ENCODE data around the gene CAMK1D. TPM values are rescaled to one million over a fixed set of nuclear protein-coding genes. Genes with fewer than 3 reads are reported as not detected.

CAMK1D gene
- total RNA-seq, 4 donors from 2014 or later, result 13.5 to 21.4 (median 15.7) TPM

DNA sequence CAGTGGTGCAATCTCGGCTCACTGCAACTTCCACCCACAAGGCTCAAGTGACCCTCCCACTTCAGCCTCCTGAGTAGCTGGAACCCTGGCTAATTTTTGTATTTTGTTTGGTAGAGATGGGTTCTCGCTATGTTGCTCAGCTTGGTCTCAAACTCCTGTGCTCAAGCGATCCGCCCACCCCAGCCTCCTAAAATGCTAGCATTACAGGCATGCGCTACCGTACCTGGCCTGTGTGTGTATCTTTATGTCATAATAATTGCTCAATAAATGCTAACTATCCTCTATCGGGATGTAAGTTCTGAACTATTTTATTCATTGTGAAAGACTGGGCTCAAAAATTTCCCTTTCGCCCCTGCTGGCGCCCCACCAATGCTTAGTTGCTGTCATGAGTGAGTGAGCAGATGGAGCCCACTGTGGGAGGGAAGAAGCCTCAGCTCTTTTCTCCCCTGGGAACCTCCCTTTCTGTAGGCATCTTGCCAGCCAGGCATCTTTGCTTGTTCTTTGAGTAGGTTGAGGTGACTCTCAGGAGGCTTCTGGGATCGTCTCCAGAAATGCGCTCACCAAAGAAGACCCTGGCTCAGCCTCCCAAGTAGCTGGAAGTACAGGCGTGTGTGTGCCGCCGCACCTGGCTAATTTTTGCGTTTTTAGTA is 38.3 kb downstream of the CAMK1D start:
- in situ Hi-C loops (cut with MboI; ENCODE audit: low pct_ligation_motif_present in 1 of 4, low pct_unique_long_range_greater_than_20kb in 1 of 4, low sequenced_read_pairs in 3 of 4) (no loop called here), intact Hi-C loops (cut with DNase I; ENCODE audit: low total_unique reads) (no loop called here)
- Histone ChIP-seq H3K27me3 (no peaks in the 10 kb centered on the region), H3K4me3 (no peak overlapping the region), H3K4me1 (peaks cover 6 to 23% (median 17%) of the 10 kb centered on the region in 4 donors), H3K27ac (no peak overlapping the region), H3K36me3 (no peaks in the 10 kb centered on the region), H3K9me3 (no peaks in the 10 kb centered on the region)
- DNase-seq, result no peak
- 94% methylated on average over 15 of the region's 15 CpGs; no CpG with 5 or more reads in 1 of the 2 donors for WGBS, 2 donors (ENCODE audit: low coverage in 1 of 2)
- no peak for TF ChIP-seq POLR2AphosphoS5 (IDR thresholded peaks at IDR 0.05)
- no peak for TF ChIP-seq POLR2A (IDR thresholded peaks at IDR 0.05)
- no peak for TF ChIP-seq EP300 (IDR thresholded peaks at IDR 0.05; ENCODE audit: low read depth)
- TF ChIP-seq, protein P1, sequence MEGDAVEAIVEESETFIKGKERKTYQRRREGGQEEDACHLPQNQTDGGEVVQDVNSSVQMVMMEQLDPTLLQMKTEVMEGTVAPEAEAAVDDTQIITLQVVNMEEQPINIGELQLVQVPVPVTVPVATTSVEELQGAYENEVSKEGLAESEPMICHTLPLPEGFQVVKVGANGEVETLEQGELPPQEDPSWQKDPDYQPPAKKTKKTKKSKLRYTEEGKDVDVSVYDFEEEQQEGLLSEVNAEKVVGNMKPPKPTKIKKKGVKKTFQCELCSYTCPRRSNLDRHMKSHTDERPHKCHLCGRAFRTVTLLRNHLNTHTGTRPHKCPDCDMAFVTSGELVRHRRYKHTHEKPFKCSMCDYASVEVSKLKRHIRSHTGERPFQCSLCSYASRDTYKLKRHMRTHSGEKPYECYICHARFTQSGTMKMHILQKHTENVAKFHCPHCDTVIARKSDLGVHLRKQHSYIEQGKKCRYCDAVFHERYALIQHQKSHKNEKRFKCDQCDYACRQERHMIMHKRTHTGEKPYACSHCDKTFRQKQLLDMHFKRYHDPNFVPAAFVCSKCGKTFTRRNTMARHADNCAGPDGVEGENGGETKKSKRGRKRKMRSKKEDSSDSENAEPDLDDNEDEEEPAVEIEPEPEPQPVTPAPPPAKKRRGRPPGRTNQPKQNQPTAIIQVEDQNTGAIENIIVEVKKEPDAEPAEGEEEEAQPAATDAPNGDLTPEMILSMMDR (IDR thresholded peaks at IDR 0.05), result no peak

DNA sequence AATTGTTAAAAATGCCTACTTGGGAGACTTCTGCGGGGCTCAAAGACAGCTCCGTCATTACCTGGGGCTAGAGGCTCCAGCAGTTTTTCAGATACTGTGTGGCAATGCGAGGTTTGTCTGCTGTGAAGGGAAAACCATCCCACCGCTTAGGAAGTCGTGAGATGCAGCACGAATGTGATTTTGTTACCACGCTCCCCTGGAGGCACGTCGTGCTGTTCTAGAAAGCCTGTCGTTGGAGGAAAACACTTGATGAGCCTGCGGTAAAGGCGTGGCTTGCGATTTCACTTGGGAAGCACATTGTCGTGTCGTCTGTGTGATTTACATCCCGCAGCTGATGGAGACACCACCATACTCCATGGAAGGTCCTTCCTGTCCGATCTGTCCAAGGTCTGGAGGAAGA is 39.3 kb downstream of the CAMK1D start:
- intact Hi-C loops (cut with DNase I; ENCODE audit: low total_unique reads) (no loop called here), in situ Hi-C loops (cut with MboI; ENCODE audit: low pct_ligation_motif_present in 1 of 4, low pct_unique_long_range_greater_than_20kb in 1 of 4, low sequenced_read_pairs in 3 of 4) (no loop called here)
- no peak overlapping the region for H3K27ac ChIP-seq

GRCh38 chr10:12389154-12389734 is 39.9 kb downstream of the CAMK1D start:
- peaks cover 6 to 23% (median 17%) of the 10 kb centered on the region in 4 donors for H3K4me1 ChIP-seq
- H3K4me3 ChIP-seq, result no peak overlapping the region
- in situ Hi-C loops (cut with MboI; ENCODE audit: low pct_ligation_motif_present in 1 of 4, low pct_unique_long_range_greater_than_20kb in 1 of 4, low sequenced_read_pairs in 3 of 4), result no loop called here
- intact Hi-C loops (cut with DNase I; ENCODE audit: low total_unique reads), result no loop called here
- TF ChIP-seq, protein P1 (IDR thresholded peaks at IDR 0.05), result no peak
- TF ChIP-seq EP300 (IDR thresholded peaks at IDR 0.05; ENCODE audit: low read depth) (no peak), POLR2A (IDR thresholded peaks at IDR 0.05) (no peak), POLR2AphosphoS5 (IDR thresholded peaks at IDR 0.05) (no peak)
- H3K9me3 ChIP-seq, result no peaks in the 10 kb centered on the region
- DNase-seq, result peak; percentile 42
- 50% methylated on average over 17 of the region's 17 CpGs; no CpG with 5 or more reads in 1 of the 2 donors for whole genome bisulfite sequencing, 2 donors (ENCODE audit: low coverage in 1 of 2)
- H3K27ac ChIP-seq, result peak overlapping the region in 1 of 4 donors; percentile 41
- no peaks in the 10 kb centered on the region for H3K36me3 ChIP-seq
- H3K27me3 ChIP-seq, result no peaks in the 10 kb centered on the region

More for the DNA sequence above, 39.3 kb downstream of the CAMK1D start:
- no peak overlapping the region for H3K4me3 ChIP-seq
- DNase-seq, result no peak
- TF ChIP-seq, protein P1 (IDR thresholded peaks at IDR 0.05), result no peak
- no peak for TF ChIP-seq POLR2AphosphoS5 (IDR thresholded peaks at IDR 0.05)
- no peak for TF ChIP-seq POLR2A (IDR thresholded peaks at IDR 0.05)
- no peak for TF ChIP-seq EP300 (IDR thresholded peaks at IDR 0.05; ENCODE audit: low read depth)
- H3K4me1 ChIP-seq, result peaks cover 6 to 23% (median 17%) of the 10 kb centered on the region in 4 donors
- H3K9me3 ChIP-seq, result no peaks in the 10 kb centered on the region
- H3K36me3 ChIP-seq, result no peaks in the 10 kb centered on the region
- WGBS, 2 donors (ENCODE audit: low coverage in 1 of 2), result 93% methylated on average over 17 of the region's 17 CpGs; no CpG with 5 or more reads in 1 of the 2 donors
- H3K27me3 ChIP-seq, result no peaks in the 10 kb centered on the region

DNA sequence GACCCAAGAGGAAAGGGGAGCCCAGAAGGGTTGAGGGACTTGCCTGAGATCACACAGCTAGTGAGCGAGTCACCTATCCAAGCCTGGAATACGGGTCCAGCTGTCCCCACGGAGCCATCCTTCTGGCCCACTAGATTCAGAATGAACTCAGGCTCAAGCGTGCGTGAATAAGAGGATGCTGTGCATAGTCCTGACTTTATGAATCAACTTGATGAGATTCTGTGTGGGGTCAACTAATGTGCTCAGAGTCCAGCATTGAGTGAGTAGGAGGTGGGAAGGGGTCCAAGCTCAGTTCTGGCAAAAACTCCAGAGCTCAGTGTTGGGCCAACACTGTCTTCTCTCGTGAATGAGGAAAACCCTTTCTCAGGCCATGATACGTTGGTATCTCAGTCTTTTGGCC is 41.4 kb downstream of the CAMK1D start:
- Histone ChIP-seq H3K27me3 (no peaks in the 10 kb centered on the region), H3K9me3 (no peaks in the 10 kb centered on the region), H3K4me1 (peaks cover 6 to 23% (median 17%) of the 10 kb centered on the region in 4 donors), H3K27ac (no peak overlapping the region), H3K36me3 (no peaks in the 10 kb centered on the region), H3K4me3 (no peak overlapping the region)
- in situ Hi-C loops (cut with MboI; ENCODE audit: low pct_ligation_motif_present in 1 of 4, low pct_unique_long_range_greater_than_20kb in 1 of 4, low sequenced_read_pairs in 3 of 4) (no loop called here), intact Hi-C loops (cut with DNase I; ENCODE audit: low total_unique reads) (no loop called here)
- DNase-seq, result no peak
- TF ChIP-seq POLR2AphosphoS5 (IDR thresholded peaks at IDR 0.05) (no peak), EP300 (IDR thresholded peaks at IDR 0.05; ENCODE audit: low read depth) (no peak), POLR2A (IDR thresholded peaks at IDR 0.05) (no peak)
- TF ChIP-seq, protein P1 (IDR thresholded peaks at IDR 0.05), result no peak
- 75% methylated on average over 7 of the region's 7 CpGs; no CpG with 5 or more reads in 1 of the 2 donors for WGBS, 2 donors (ENCODE audit: low coverage in 1 of 2)
